Tibial nerve (tissue), 4 donors: ENCODE results near the gene FXYD6. TPM values are rescaled to one million over a fixed set of nuclear protein-coding genes. Genes with fewer than 3 reads are reported as not detected.

Experiments
- DNase-seq, 2 donors: peaks; one replicate each; pipeline ENCODE4 v3.0.0-alpha.2; 2019; ENCODE audit warnings: low spot score in 2 of 2
- H3K27ac ChIP-seq, 4 donors: fragments of 200-600 bp; sonication (generic) in 3 of 4; one replicate each; pipeline ENCODE4 v1.5.1; 2017 to 2019; ENCODE audit warnings: mild to moderate bottlenecking in 1 of 4
- H3K27me3 ChIP-seq, 2 donors: fragments of 200-600 bp; sonication (generic) in 1 of 2; one replicate each; pipeline versions ENCODE4 v1.5.1 to v1.6.0; 2017 to 2019
- H3K36me3 ChIP-seq, 3 donors: fragments of 200-600 bp; sonication (generic); one replicate each; pipeline ENCODE4 v1.5.1; 2018 to 2019
- H3K4me1 ChIP-seq, 4 donors: fragments of 200-600 bp; sonication (generic) in 3 of 4; one replicate each; pipeline ENCODE4 v1.5.1; 2017 to 2019
- H3K4me3 ChIP-seq, 4 donors: fragments of 200-600 bp; sonication (generic) in 3 of 4; one replicate each; pipeline ENCODE4 v1.5.1; 2017 to 2019; ENCODE audit warnings: mild to moderate bottlenecking in 1 of 4, moderate library complexity in 1 of 4
- H3K9me3 ChIP-seq, 4 donors: fragments of 200-600 bp; sonication (generic) in 3 of 4; one replicate each; pipeline ENCODE4 v1.5.1; 2017 to 2019
- CTCF ChIP-seq, 5 experiments: fragments of 200-600 bp in 3 of 5; fragments of 450-650 bp in 2 of 5; sonication (generic) in 3 of 5; IDR thresholded peaks; one replicate each; pipeline ENCODE4 v1.5.1; 2016 to 2019; ENCODE audit warnings: antibody characterized with exemption in 5 of 5, mild to moderate bottlenecking in 3 of 5, moderate library complexity in 2 of 5
- EP300 ChIP-seq, 2 donors: sonication (generic); formaldehyde crosslinking; IDR thresholded peaks; one replicate each; pipeline ENCODE4 v1.6.1; 2017; ENCODE audit warnings: antibody characterized with exemption in 2 of 2, mild to moderate bottlenecking in 1 of 2
- POLR2A ChIP-seq, 2 donors: fragments of 450-650 bp; IDR thresholded peaks; one replicate each; pipeline ENCODE4 v1.6.1; 2017; ENCODE audit warnings: antibody characterized with exemption in 2 of 2, mild to moderate bottlenecking in 2 of 2, moderate library complexity in 2 of 2
- WGBS, 2 donors: methylation state at CpG; one replicate each; pipeline ENCODE4 v1.1.5; 2018; 5-methylcytosine and 5-hydroxymethylcytosine counted together
- total RNA-seq, 4 donors: library from RNA; depleted of rRNA; stranded (reverse); fragments of >200 nt; gene quantifications; one replicate each; pipeline ENCODE4 v1.1.0, GENCODE V29; 2016

The FXYD6 gene
- total RNA-seq, 4 donors from 2014 or later = 29.4 to 74.1 (median 65.7) TPM

DNA sequence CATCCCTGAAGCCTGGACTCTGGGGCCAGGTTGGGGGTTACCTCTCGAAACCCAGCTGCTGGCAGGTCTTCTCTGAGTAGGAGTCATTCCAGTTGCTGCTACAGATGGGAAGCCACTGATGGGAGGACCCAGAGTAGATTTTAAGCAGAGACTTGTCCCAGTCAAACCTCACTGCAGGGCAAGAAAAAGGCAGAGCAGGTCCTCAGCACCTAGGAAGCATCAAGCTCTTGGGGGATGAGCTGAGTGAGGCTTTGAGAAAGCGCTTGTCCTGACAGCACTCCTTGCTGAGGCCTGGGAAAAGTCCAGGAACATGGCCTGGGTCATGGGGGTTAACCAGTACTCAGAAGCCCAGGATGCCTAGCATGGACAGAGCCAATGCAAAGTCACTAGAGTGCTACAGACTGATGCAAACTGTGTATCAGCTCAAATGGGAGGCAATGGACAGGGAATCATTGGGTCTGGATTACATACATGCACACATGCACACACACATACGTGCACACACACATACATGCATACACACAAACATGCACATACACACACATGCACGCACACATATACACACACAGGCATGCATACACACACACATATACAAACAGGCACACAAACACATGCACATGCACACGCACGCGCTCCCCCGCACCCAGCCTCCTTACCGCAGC, 37.4 kb upstream of the FXYD6 start:
- Histone ChIP-seq H3K4me1 (no peaks in the 10 kb centered on the region), H3K36me3 (no peaks in the 10 kb centered on the region), H3K27me3 (no peaks in the 10 kb centered on the region), H3K4me3 (no peak overlapping the region), H3K27ac (no peak overlapping the region), H3K9me3 (no peaks in the 10 kb centered on the region)
- TF ChIP-seq CTCF (IDR thresholded peaks at IDR 0.05) (no peak), EP300 (IDR thresholded peaks at IDR 0.05) (no peak), POLR2A (IDR thresholded peaks at IDR 0.05) (no peak)
- DNase-seq = no peak
- 94 to 97% methylated on average over 9 of the region's 9 CpGs for WGBS, 2 donors

- no peaks in the 10 kb centered on the region for H3K9me3 ChIP-seq
- DNase-seq = no peak
- WGBS, 2 donors = 96 to 97% methylated on average over 7 of the region's 7 CpGs
- H3K27ac ChIP-seq = no peak overlapping the region
- no peaks in the 10 kb centered on the region for H3K36me3 ChIP-seq
- TF ChIP-seq EP300 (IDR thresholded peaks at IDR 0.05) = no peak
- TF ChIP-seq CTCF (IDR thresholded peaks at IDR 0.05) = no peak
- TF ChIP-seq POLR2A (IDR thresholded peaks at IDR 0.05) = no peak
- no peak overlapping the region for H3K4me3 ChIP-seq
- peaks cover 0 to 3% (median under 1%) of the 10 kb centered on the region in 4 donors for H3K4me1 ChIP-seq
- no peaks in the 10 kb centered on the region for H3K27me3 ChIP-seq
Measured at GRCh38 chr11:117912497-117912896, 36.0 kb upstream of the FXYD6 start.

GRCh38 chr11:117911694-117912093, 35.2 kb upstream of the FXYD6 start:
- H3K4me3 ChIP-seq = no peak overlapping the region
- no peaks in the 10 kb centered on the region for H3K27me3 ChIP-seq
- no peak overlapping the region for H3K27ac ChIP-seq
- H3K4me1 ChIP-seq = peaks cover 0 to 8% (median 3%) of the 10 kb centered on the region in 4 donors
- no peak for DNase-seq
- WGBS, 2 donors = 75 to 82% methylated on average over 3 of the region's 3 CpGs
- TF ChIP-seq EP300 (IDR thresholded peaks at IDR 0.05) = no peak
- no peak for TF ChIP-seq POLR2A (IDR thresholded peaks at IDR 0.05)
- no peak for TF ChIP-seq CTCF (IDR thresholded peaks at IDR 0.05)
- H3K36me3 ChIP-seq = no peaks in the 10 kb centered on the region
- no peaks in the 10 kb centered on the region for H3K9me3 ChIP-seq

- TF ChIP-seq POLR2A (IDR thresholded peaks at IDR 0.05) = no peak
- no peak for TF ChIP-seq CTCF (IDR thresholded peaks at IDR 0.05)
- TF ChIP-seq EP300 (IDR thresholded peaks at IDR 0.05) = no peak
- WGBS, 2 donors = 78 to 82% methylated on average over 12 of the region's 12 CpGs
- Histone ChIP-seq H3K36me3 (no peaks in the 10 kb centered on the region), H3K4me3 (no peak overlapping the region), H3K9me3 (no peaks in the 10 kb centered on the region), H3K27ac (no peak overlapping the region), H3K4me1 (peaks cover 0 to 8% (median 3%) of the 10 kb centered on the region in 4 donors), H3K27me3 (no peaks in the 10 kb centered on the region)
- no peak for DNase-seq
Measured at GRCh38 chr11:117910941-117911655, 34.6 kb upstream of the FXYD6 start.

DNA sequence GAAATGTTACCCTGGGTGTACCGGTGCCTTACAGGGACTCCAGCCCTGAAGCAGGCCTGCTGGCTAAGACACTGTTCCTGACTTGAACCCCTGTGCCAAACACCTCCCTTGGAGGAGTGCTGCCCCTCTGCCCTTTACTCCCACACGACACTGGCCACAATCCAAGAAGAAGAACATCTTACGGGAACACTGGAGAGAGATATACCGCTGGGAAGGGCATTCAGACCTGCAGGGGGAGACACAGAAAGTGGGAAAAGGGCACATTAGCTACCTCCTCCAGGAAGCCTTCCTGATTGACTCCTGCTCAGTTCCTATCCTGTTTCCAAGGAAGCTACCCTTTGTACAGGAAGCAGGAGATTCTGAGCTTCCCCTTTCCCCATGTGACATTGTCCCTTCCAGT, 34.1 kb upstream of the FXYD6 start:
- Histone ChIP-seq H3K4me1 (peaks cover 0 to 8% (median 3%) of the 10 kb centered on the region in 4 donors), H3K27me3 (no peaks in the 10 kb centered on the region), H3K36me3 (no peaks in the 10 kb centered on the region), H3K9me3 (no peaks in the 10 kb centered on the region), H3K4me3 (no peak overlapping the region), H3K27ac (no peak overlapping the region)
- 42 to 56% methylated on average over 4 of the region's 4 CpGs for WGBS, 2 donors
- no peak for DNase-seq
- TF ChIP-seq CTCF (IDR thresholded peaks at IDR 0.05) (no peak), POLR2A (IDR thresholded peaks at IDR 0.05) (no peak), EP300 (IDR thresholded peaks at IDR 0.05) (no peak)
